ENCODE measurements around the gene ASB5. TPM values are rescaled to one million over a fixed set of nuclear protein-coding genes. Genes with fewer than 3 reads are reported as not detected.

ASB5 gene
- total RNA-seq, 1 donor from 2014 or later, result not detected

- Mint-ChIP-seq H3K4me3 (ENCODE audit: unreplicated experiment) (no peak overlapping the region), H3K27ac (ENCODE audit: unreplicated experiment) (no peak overlapping the region), H3K27me3 (ENCODE audit: unreplicated experiment) (no peaks in the 10 kb centered on the region), H3K36me3 (ENCODE audit: unreplicated experiment) (no peaks in the 10 kb centered on the region), H3K4me1 (ENCODE audit: low read depth, unreplicated experiment) (no peaks in the 10 kb centered on the region), H3K9me3 (ENCODE audit: unreplicated experiment) (no peaks in the 10 kb centered on the region)
- TF ChIP-seq CTCF (IDR thresholded peaks at IDR 0.05; ENCODE audit: partially characterized antibody, unreplicated experiment), result no peak
- DNase-seq, result no peak
Observed at GRCh38 chr4:176236946-176237345, 32.1 kb downstream of the ASB5 start.

GRCh38 chr4:176230836-176231235 lies 38.2 kb downstream of the ASB5 start:
- no peak for DNase-seq

GRCh38 chr4:176229645-176230044 lies 39.4 kb downstream of the ASB5 start:
- no peak overlapping the region for H3K27ac Mint-ChIP-seq (ENCODE audit: unreplicated experiment)
- H3K36me3 Mint-ChIP-seq (ENCODE audit: unreplicated experiment), result no peaks in the 10 kb centered on the region
- no peaks in the 10 kb centered on the region for H3K9me3 Mint-ChIP-seq (ENCODE audit: unreplicated experiment)
- H3K27me3 Mint-ChIP-seq (ENCODE audit: unreplicated experiment), result no peaks in the 10 kb centered on the region
- peaks cover 8% of the 10 kb centered on the region for H3K4me1 Mint-ChIP-seq (ENCODE audit: low read depth, unreplicated experiment)
- TF ChIP-seq CTCF (IDR thresholded peaks at IDR 0.05; ENCODE audit: partially characterized antibody, unreplicated experiment), result no peak
- DNase-seq, result no peak
- no peak overlapping the region for H3K4me3 Mint-ChIP-seq (ENCODE audit: unreplicated experiment)

More at GRCh38 chr4:176230836-176231235, 38.2 kb downstream of the ASB5 start:
- TF ChIP-seq CTCF (IDR thresholded peaks at IDR 0.05; ENCODE audit: partially characterized antibody, unreplicated experiment), result no peak
- H3K27ac Mint-ChIP-seq (ENCODE audit: unreplicated experiment), result no peak overlapping the region
- no peak overlapping the region for H3K4me3 Mint-ChIP-seq (ENCODE audit: unreplicated experiment)
- H3K4me1 Mint-ChIP-seq (ENCODE audit: low read depth, unreplicated experiment), result peaks cover 6% of the 10 kb centered on the region
- no peaks in the 10 kb centered on the region for H3K9me3 Mint-ChIP-seq (ENCODE audit: unreplicated experiment)
- no peaks in the 10 kb centered on the region for H3K27me3 Mint-ChIP-seq (ENCODE audit: unreplicated experiment)
- H3K36me3 Mint-ChIP-seq (ENCODE audit: unreplicated experiment), result no peaks in the 10 kb centered on the region

- no peak for DNase-seq
- Mint-ChIP-seq H3K9me3 (ENCODE audit: unreplicated experiment) (no peaks in the 10 kb centered on the region), H3K4me1 (ENCODE audit: low read depth, unreplicated experiment) (peaks cover 8% of the 10 kb centered on the region), H3K4me3 (ENCODE audit: unreplicated experiment) (no peak overlapping the region), H3K27me3 (ENCODE audit: unreplicated experiment) (no peaks in the 10 kb centered on the region), H3K36me3 (ENCODE audit: unreplicated experiment) (no peaks in the 10 kb centered on the region), H3K27ac (ENCODE audit: unreplicated experiment) (no peak overlapping the region)
- no peak for TF ChIP-seq CTCF (IDR thresholded peaks at IDR 0.05; ENCODE audit: partially characterized antibody, unreplicated experiment)
Observed at GRCh38 chr4:176226736-176227135, 42.3 kb downstream of the ASB5 start.

- no peak for TF ChIP-seq CTCF (IDR thresholded peaks at IDR 0.05; ENCODE audit: partially characterized antibody, unreplicated experiment)
- Mint-ChIP-seq H3K4me1 (ENCODE audit: low read depth, unreplicated experiment) (peaks cover 2% of the 10 kb centered on the region), H3K9me3 (ENCODE audit: unreplicated experiment) (no peaks in the 10 kb centered on the region), H3K36me3 (ENCODE audit: unreplicated experiment) (no peaks in the 10 kb centered on the region), H3K4me3 (ENCODE audit: unreplicated experiment) (no peak overlapping the region), H3K27ac (ENCODE audit: unreplicated experiment) (no peak overlapping the region), H3K27me3 (ENCODE audit: unreplicated experiment) (no peaks in the 10 kb centered on the region)
- no peak for DNase-seq
Observed at GRCh38 chr4:176223561-176223960, 45.5 kb downstream of the ASB5 start.

Measured in glutamatergic neuron (in vitro differentiated cells).